Measurements from ENCODE around the gene UBN1.

UBN1 gene

GRCh38 chr16:4870138-4870671 is 22.9 kb downstream of the UBN1 start:
- Histone ChIP-seq H3K27me3 (ENCODE audit: control insufficient read depth in 1 of 2, insufficient read depth in 2 of 2, low read length in 2 of 2) (no peaks in the 10 kb centered on the region), H3K4me3 (ENCODE audit: low read depth in 1 of 2, low read length in 2 of 2) (no peak overlapping the region), H3K36me3 (ENCODE audit: control insufficient read depth in 1 of 2, insufficient read depth in 2 of 2, low read length in 2 of 2) (peaks cover 49 to 61% of the 10 kb centered on the region in 2 donors), H3K27ac (ENCODE audit: low read depth, low read length) (no peak overlapping the region), H3K4me1 (ENCODE audit: control insufficient read depth in 1 of 2, insufficient read depth in 2 of 2, low read length in 2 of 2) (peaks cover 25 to 41% of the 10 kb centered on the region in 2 donors), H3K9ac (ENCODE audit: low read depth in 1 of 2, low read length in 2 of 2) (no peak overlapping the region), H3K9me3 (ENCODE audit: control insufficient read depth in 1 of 2, low read length in 2 of 2) (no peaks in the 10 kb centered on the region)

GRCh38 chr16:4871071-4871470 is 23.8 kb downstream of the UBN1 start:
- H3K36me3 ChIP-seq (ENCODE audit: control insufficient read depth in 1 of 2, insufficient read depth in 2 of 2, low read length in 2 of 2) = peaks cover 54 to 66% of the 10 kb centered on the region in 2 donors
- H3K27me3 ChIP-seq (ENCODE audit: control insufficient read depth in 1 of 2, insufficient read depth in 2 of 2, low read length in 2 of 2) = no peaks in the 10 kb centered on the region
- H3K9me3 ChIP-seq (ENCODE audit: control insufficient read depth in 1 of 2, low read length in 2 of 2) = no peaks in the 10 kb centered on the region
- H3K27ac ChIP-seq (ENCODE audit: low read depth, low read length) = no peak overlapping the region
- H3K4me3 ChIP-seq (ENCODE audit: low read depth in 1 of 2, low read length in 2 of 2) = no peak overlapping the region
- H3K9ac ChIP-seq (ENCODE audit: low read depth in 1 of 2, low read length in 2 of 2) = no peak overlapping the region
- H3K4me1 ChIP-seq (ENCODE audit: control insufficient read depth in 1 of 2, insufficient read depth in 2 of 2, low read length in 2 of 2) = peaks cover 25 to 41% of the 10 kb centered on the region in 2 donors

- H3K9me3 ChIP-seq (ENCODE audit: control insufficient read depth in 1 of 2, low read length in 2 of 2) = no peaks in the 10 kb centered on the region
- H3K36me3 ChIP-seq (ENCODE audit: control insufficient read depth in 1 of 2, insufficient read depth in 2 of 2, low read length in 2 of 2) = peaks cover 70 to 86% of the 10 kb centered on the region in 2 donors
- H3K27me3 ChIP-seq (ENCODE audit: control insufficient read depth in 1 of 2, insufficient read depth in 2 of 2, low read length in 2 of 2) = no peaks in the 10 kb centered on the region
- no peak overlapping the region for H3K27ac ChIP-seq (ENCODE audit: low read depth, low read length)
- H3K9ac ChIP-seq (ENCODE audit: low read depth in 1 of 2, low read length in 2 of 2) = no peak overlapping the region
- peaks cover 18 to 28% of the 10 kb centered on the region in 2 donors for H3K4me1 ChIP-seq (ENCODE audit: control insufficient read depth in 1 of 2, insufficient read depth in 2 of 2, low read length in 2 of 2)
- H3K4me3 ChIP-seq (ENCODE audit: low read depth in 1 of 2, low read length in 2 of 2) = no peak overlapping the region
Measured at GRCh38 chr16:4873091-4873490, 25.8 kb downstream of the UBN1 start.

GRCh38 chr16:4874666-4875065 is 27.4 kb downstream of the UBN1 start:
- Histone ChIP-seq H3K4me3 (ENCODE audit: low read depth in 1 of 2, low read length in 2 of 2) (no peak overlapping the region), H3K9ac (ENCODE audit: low read depth in 1 of 2, low read length in 2 of 2) (no peak overlapping the region), H3K27me3 (ENCODE audit: control insufficient read depth in 1 of 2, insufficient read depth in 2 of 2, low read length in 2 of 2) (no peaks in the 10 kb centered on the region), H3K27ac (ENCODE audit: low read depth, low read length) (no peak overlapping the region), H3K4me1 (ENCODE audit: control insufficient read depth in 1 of 2, insufficient read depth in 2 of 2, low read length in 2 of 2) (peaks cover 3 to 13% of the 10 kb centered on the region in 2 donors), H3K9me3 (ENCODE audit: control insufficient read depth in 1 of 2, low read length in 2 of 2) (no peaks in the 10 kb centered on the region), H3K36me3 (ENCODE audit: control insufficient read depth in 1 of 2, insufficient read depth in 2 of 2, low read length in 2 of 2) (peaks cover 71 to 90% of the 10 kb centered on the region in 2 donors)

GRCh38 chr16:4876646-4877379 is 29.5 kb downstream of the UBN1 start:
- Histone ChIP-seq H3K27ac (ENCODE audit: low read depth, low read length) (no peak overlapping the region), H3K36me3 (ENCODE audit: control insufficient read depth in 1 of 2, insufficient read depth in 2 of 2, low read length in 2 of 2) (peaks cover 75 to 94% of the 10 kb centered on the region in 2 donors), H3K4me3 (ENCODE audit: low read depth in 1 of 2, low read length in 2 of 2) (no peak overlapping the region), H3K9ac (ENCODE audit: low read depth in 1 of 2, low read length in 2 of 2) (no peak overlapping the region), H3K4me1 (ENCODE audit: control insufficient read depth in 1 of 2, insufficient read depth in 2 of 2, low read length in 2 of 2) (no peaks in the 10 kb centered on the region), H3K9me3 (ENCODE audit: control insufficient read depth in 1 of 2, low read length in 2 of 2) (no peaks in the 10 kb centered on the region), H3K27me3 (ENCODE audit: control insufficient read depth in 1 of 2, insufficient read depth in 2 of 2, low read length in 2 of 2) (no peaks in the 10 kb centered on the region)

GRCh38 chr16:4877380-4877685 is 30.1 kb downstream of the UBN1 start:
- Histone ChIP-seq H3K9ac (ENCODE audit: low read depth in 1 of 2, low read length in 2 of 2) (no peak overlapping the region), H3K27me3 (ENCODE audit: control insufficient read depth in 1 of 2, insufficient read depth in 2 of 2, low read length in 2 of 2) (no peaks in the 10 kb centered on the region), H3K27ac (ENCODE audit: low read depth, low read length) (no peak overlapping the region), H3K4me1 (ENCODE audit: control insufficient read depth in 1 of 2, insufficient read depth in 2 of 2, low read length in 2 of 2) (no peaks in the 10 kb centered on the region), H3K36me3 (ENCODE audit: control insufficient read depth in 1 of 2, insufficient read depth in 2 of 2, low read length in 2 of 2) (peaks cover 72 to 93% of the 10 kb centered on the region in 2 donors), H3K9me3 (ENCODE audit: control insufficient read depth in 1 of 2, low read length in 2 of 2) (no peaks in the 10 kb centered on the region), H3K4me3 (ENCODE audit: low read depth in 1 of 2, low read length in 2 of 2) (no peak overlapping the region)

GRCh38 chr16:4879049-4879448 is 31.8 kb downstream of the UBN1 start:
- H3K4me3 ChIP-seq (ENCODE audit: low read depth in 1 of 2, low read length in 2 of 2) = no peak overlapping the region
- peaks cover 73 to 93% of the 10 kb centered on the region in 2 donors for H3K36me3 ChIP-seq (ENCODE audit: control insufficient read depth in 1 of 2, insufficient read depth in 2 of 2, low read length in 2 of 2)

GRCh38 chr16:4880006-4880580 is 32.8 kb downstream of the UBN1 start:
- H3K4me3 ChIP-seq (ENCODE audit: low read depth in 1 of 2, low read length in 2 of 2) = no peak overlapping the region
- H3K9ac ChIP-seq (ENCODE audit: low read depth in 1 of 2, low read length in 2 of 2) = no peak overlapping the region
- H3K4me1 ChIP-seq (ENCODE audit: control insufficient read depth in 1 of 2, insufficient read depth in 2 of 2, low read length in 2 of 2) = no peaks in the 10 kb centered on the region
- no peaks in the 10 kb centered on the region for H3K9me3 ChIP-seq (ENCODE audit: control insufficient read depth in 1 of 2, low read length in 2 of 2)
- peaks cover 73 to 93% of the 10 kb centered on the region in 2 donors for H3K36me3 ChIP-seq (ENCODE audit: control insufficient read depth in 1 of 2, insufficient read depth in 2 of 2, low read length in 2 of 2)
- no peaks in the 10 kb centered on the region for H3K27me3 ChIP-seq (ENCODE audit: control insufficient read depth in 1 of 2, insufficient read depth in 2 of 2, low read length in 2 of 2)
- no peak overlapping the region for H3K27ac ChIP-seq (ENCODE audit: low read depth, low read length)

More at GRCh38 chr16:4879049-4879448, 31.8 kb downstream of the UBN1 start:
- no peaks in the 10 kb centered on the region for H3K9me3 ChIP-seq (ENCODE audit: control insufficient read depth in 1 of 2, low read length in 2 of 2)
- no peaks in the 10 kb centered on the region for H3K27me3 ChIP-seq (ENCODE audit: control insufficient read depth in 1 of 2, insufficient read depth in 2 of 2, low read length in 2 of 2)
- no peak overlapping the region for H3K9ac ChIP-seq (ENCODE audit: low read depth in 1 of 2, low read length in 2 of 2)
- no peak overlapping the region for H3K27ac ChIP-seq (ENCODE audit: low read depth, low read length)
- no peaks in the 10 kb centered on the region for H3K4me1 ChIP-seq (ENCODE audit: control insufficient read depth in 1 of 2, insufficient read depth in 2 of 2, low read length in 2 of 2)

GRCh38 chr16:4882000-4882632 is 34.8 kb downstream of the UBN1 start:
- Histone ChIP-seq H3K36me3 (ENCODE audit: control insufficient read depth in 1 of 2, insufficient read depth in 2 of 2, low read length in 2 of 2) (peaks cover 75 to 97% of the 10 kb centered on the region in 2 donors), H3K9ac (ENCODE audit: low read depth in 1 of 2, low read length in 2 of 2) (no peak overlapping the region), H3K4me1 (ENCODE audit: control insufficient read depth in 1 of 2, insufficient read depth in 2 of 2, low read length in 2 of 2) (no peaks in the 10 kb centered on the region), H3K4me3 (ENCODE audit: low read depth in 1 of 2, low read length in 2 of 2) (no peak overlapping the region), H3K27ac (ENCODE audit: low read depth, low read length) (no peak overlapping the region), H3K9me3 (ENCODE audit: control insufficient read depth in 1 of 2, low read length in 2 of 2) (no peaks in the 10 kb centered on the region), H3K27me3 (ENCODE audit: control insufficient read depth in 1 of 2, insufficient read depth in 2 of 2, low read length in 2 of 2) (no peaks in the 10 kb centered on the region)

GRCh38 chr16:4882633-4883285 is 35.5 kb downstream of the UBN1 start:
- Histone ChIP-seq H3K36me3 (ENCODE audit: control insufficient read depth in 1 of 2, insufficient read depth in 2 of 2, low read length in 2 of 2) (peaks cover 74 to 97% of the 10 kb centered on the region in 2 donors), H3K27me3 (ENCODE audit: control insufficient read depth in 1 of 2, insufficient read depth in 2 of 2, low read length in 2 of 2) (no peaks in the 10 kb centered on the region), H3K4me1 (ENCODE audit: control insufficient read depth in 1 of 2, insufficient read depth in 2 of 2, low read length in 2 of 2) (no peaks in the 10 kb centered on the region), H3K9ac (ENCODE audit: low read depth in 1 of 2, low read length in 2 of 2) (no peak overlapping the region), H3K4me3 (ENCODE audit: low read depth in 1 of 2, low read length in 2 of 2) (no peak overlapping the region), H3K27ac (ENCODE audit: low read depth, low read length) (no peak overlapping the region), H3K9me3 (ENCODE audit: control insufficient read depth in 1 of 2, low read length in 2 of 2) (no peaks in the 10 kb centered on the region)
